GM23248 (cell line): ENCODE results near the gene LHX5. TPM values are rescaled to one million over a fixed set of nuclear protein-coding genes. Genes with fewer than 3 reads are reported as not detected.

Experiments
- DNase-seq: peaks from one replicate; pipeline ENCODE4 v3.0.0-alpha.2; 2015
- H2AFZ ChIP-seq: fragments of 200-600 bp; sonication (generic); 2 replicates; pipeline ENCODE4 v1.6.1; 2016; ENCODE audit warnings: antibody characterized with exemption
- H3F3A ChIP-seq: fragments of 200-600 bp; sonication (generic); 2 replicates; pipeline ENCODE4 v1.6.1; 2016; ENCODE audit warnings: mild to moderate bottlenecking, antibody characterized with exemption, mixed run types; ENCODE audit not compliant: insufficient read depth
- H3K27ac ChIP-seq: fragments of 200-600 bp; sonication (generic); 2 replicates; pipeline ENCODE4 v1.5.1; 2016; ENCODE audit warnings: mild to moderate bottlenecking
- H3K27me3 ChIP-seq: fragments of 200-600 bp; sonication (generic); replicated peaks from 2 replicates; pipeline ENCODE4 v1.6.1; 2016; ENCODE audit warnings: mild to moderate bottlenecking; ENCODE audit not compliant: insufficient read depth
- H3K36me3 ChIP-seq: fragments of 200-600 bp; sonication (generic); 2 replicates; pipeline ENCODE4 v1.6.1; 2016; ENCODE audit warnings: low read depth, mild to moderate bottlenecking
- H3K4me1 ChIP-seq: fragments of 200-600 bp; sonication (generic); 2 replicates; pipeline ENCODE4 v1.6.1; 2016; ENCODE audit warnings: mild to moderate bottlenecking; ENCODE audit not compliant: insufficient read depth
- H3K4me2 ChIP-seq: fragments of 200-600 bp; sonication (generic); one replicate; pipeline ENCODE4 v1.6.1; 2016; ENCODE audit warnings: mild to moderate bottlenecking; ENCODE audit not compliant: unreplicated experiment
- H3K4me3 ChIP-seq: fragments of 200-600 bp; sonication (generic); 2 replicates; pipeline ENCODE4 v1.5.1; 2016; ENCODE audit warnings: mild to moderate bottlenecking
- H3K79me2 ChIP-seq: fragments of 200-600 bp; sonication (generic); 2 replicates; pipeline ENCODE4 v1.6.1; 2016; ENCODE audit warnings: mild to moderate bottlenecking; ENCODE audit not compliant: insufficient read depth
- H3K9ac ChIP-seq: fragments of 200-600 bp; sonication (generic); 2 replicates; pipeline ENCODE4 v1.6.1; 2016; ENCODE audit warnings: mild to moderate bottlenecking
- H3K9me2 ChIP-seq: fragments of 200-600 bp; sonication (generic); 2 replicates; pipeline ENCODE4 v1.6.1; 2016; ENCODE audit warnings: mixed run types, mild to moderate bottlenecking, moderate library complexity; ENCODE audit not compliant: insufficient read depth
- H3K9me3 ChIP-seq: fragments of 200-600 bp; sonication (generic); one replicate; pipeline ENCODE4 v1.6.1; 2017; ENCODE audit warnings: low read depth
- H4K20me1 ChIP-seq: fragments of 200-600 bp; sonication (generic); 2 replicates; pipeline ENCODE4 v1.6.0; 2016; ENCODE audit not compliant: insufficient read depth
- EZH2 ChIP-seq: fragments of 200-600 bp; sonication (generic); IDR thresholded peaks from 2 replicates; pipeline ENCODE4 v1.6.1; 2018; ENCODE audit warnings: antibody characterized with exemption, mild to moderate bottlenecking; ENCODE audit not compliant: insufficient read depth, poor library complexity, severe bottlenecking
- EZH2phosphoT487 ChIP-seq: fragments of 200-600 bp; sonication (generic); IDR thresholded peaks from 2 replicates; pipeline ENCODE4 v1.6.1; 2018; ENCODE audit warnings: antibody characterized with exemption, moderate library complexity, mild to moderate bottlenecking, low read depth; ENCODE audit not compliant: insufficient read depth
- WGBS, 2 experiments: methylation state at CpG; one replicate each; pipeline ENCODE4 v1.1.6; 2015 to 2017; ENCODE audit warnings: low lambda C conversion rate in 2 of 2, low coverage in 1 of 2; ENCODE audit errors: missing lambda C conversion rate in 2 of 2; 5-methylcytosine and 5-hydroxymethylcytosine counted together
- in situ Hi-C: fragments of 300-500 bp; cut with MboI; formaldehyde crosslinking; loops from 2 replicates; pipeline ENCODE4 v1.15.0; 2020
- polyA plus RNA-seq: library from polyadenylated mRNA; unstranded; fragments of >200 nt; fragmentation: Nextera tagmentation; extraction: Ambion mirVana; gene quantifications from 2 replicates; pipeline ENCODE4 v1.2.1, GENCODE V29; 2016
- total RNA-seq: library from RNA; depleted of rRNA; stranded (reverse); fragments of >200 nt; shearing (Covaris generic); gene quantifications from 2 replicates; pipeline ENCODE4 v1.2.3, GENCODE V29; 2014

The LHX5 gene
- total and polyA plus RNA-seq, 2 experiments from 2014 or later = not detected

- Histone ChIP-seq H3K4me1 (no peaks in the 10 kb centered on the region), H3K9ac (no peak overlapping the region), H3F3A (no peaks in the 10 kb centered on the region), H3K4me2 (no peak overlapping the region), H3K27me3 (peaks cover 93% of the 10 kb centered on the region), H2AFZ (no peak overlapping the region), H3K79me2 (no peaks in the 10 kb centered on the region), H3K36me3 (no peaks in the 10 kb centered on the region), H4K20me1 (no peaks in the 10 kb centered on the region), H3K9me2 (no peaks in the 10 kb centered on the region), H3K4me3 (no peak overlapping the region), H3K27ac (no peak overlapping the region), H3K9me3 (no peaks in the 10 kb centered on the region)
- in situ Hi-C loops = loop anchor here (25.0 kb wide), 1 partner anchor 438 kb away; no protein-coding TSS in a partner anchor
- TF ChIP-seq EZH2 = peak; percentile 1
- TF ChIP-seq EZH2phosphoT487 = no peak
- WGBS, 2 experiments = 0 to 3% methylated on average over 9 of the region's 9 CpGs
- no peak for DNase-seq
These were observed 2.3 kb upstream of the LHX5 start for GRCh38 chr12:113473942-113474341.

GRCh38 chr12:113473400-113473799 is 1.7 kb upstream of the LHX5 start:
- peaks cover 93% of the 10 kb centered on the region for H3K27me3 ChIP-seq
- 3 to 7% methylated on average over 6 of the region's 6 CpGs for WGBS, 2 experiments
- in situ Hi-C loops = loop anchor here (25.0 kb wide), 1 partner anchor 439 kb away; no protein-coding TSS in a partner anchor
- TF ChIP-seq EZH2 (peak; percentile 72), EZH2phosphoT487 (no peak)
- no peak overlapping the region for H3K27ac ChIP-seq
- no peak overlapping the region for H3K4me3 ChIP-seq
- H3F3A ChIP-seq = no peaks in the 10 kb centered on the region
- H3K9me3 ChIP-seq = no peaks in the 10 kb centered on the region
- no peaks in the 10 kb centered on the region for H4K20me1 ChIP-seq
- H3K4me2 ChIP-seq = no peak overlapping the region
- H3K9me2 ChIP-seq = no peaks in the 10 kb centered on the region
- no peaks in the 10 kb centered on the region for H3K79me2 ChIP-seq
- no peaks in the 10 kb centered on the region for H3K36me3 ChIP-seq
- no peak overlapping the region for H3K9ac ChIP-seq
- H2AFZ ChIP-seq = no peak overlapping the region
- H3K4me1 ChIP-seq = no peaks in the 10 kb centered on the region
- no peak for DNase-seq

GRCh38 chr12:113472191-113473121 is 785 bp upstream of the LHX5 start:
- Histone ChIP-seq H2AFZ (no peak overlapping the region), H3K36me3 (no peaks in the 10 kb centered on the region), H3K4me2 (no peak overlapping the region), H4K20me1 (no peaks in the 10 kb centered on the region), H3K4me3 (no peak overlapping the region), H3K27me3 (peaks cover 93% of the 10 kb centered on the region), H3K27ac (no peak overlapping the region), H3K9me2 (no peaks in the 10 kb centered on the region), H3K4me1 (no peaks in the 10 kb centered on the region), H3K9ac (no peak overlapping the region), H3F3A (no peaks in the 10 kb centered on the region), H3K79me2 (no peaks in the 10 kb centered on the region), H3K9me3 (no peaks in the 10 kb centered on the region)
- 2 to 4% methylated on average over 42 to 51 of the region's 51 CpGs for WGBS, 2 experiments
- TF ChIP-seq EZH2phosphoT487 (no peak), EZH2 (peak; percentile 46)
- no peak for DNase-seq
- in situ Hi-C loops = loop anchor here (25.0 kb wide), 1 partner anchor 440 kb away; no protein-coding TSS in a partner anchor

- Histone ChIP-seq H3F3A (no peaks in the 10 kb centered on the region), H3K9me2 (no peaks in the 10 kb centered on the region), H3K9me3 (no peaks in the 10 kb centered on the region), H3K4me3 (no peak overlapping the region), H2AFZ (no peak overlapping the region), H3K27ac (no peak overlapping the region), H3K4me2 (no peak overlapping the region), H4K20me1 (no peaks in the 10 kb centered on the region), H3K27me3 (peaks cover 100% of the 10 kb centered on the region), H3K9ac (no peak overlapping the region), H3K4me1 (no peaks in the 10 kb centered on the region), H3K36me3 (no peaks in the 10 kb centered on the region), H3K79me2 (no peaks in the 10 kb centered on the region)
- 3 to 4% methylated on average over 50 to 53 of the region's 53 CpGs for WGBS, 2 experiments
- TF ChIP-seq EZH2 = no peak
- 0 out of 2 replicates have a peak, but pooled peaks have one; percentile 6 for TF ChIP-seq EZH2phosphoT487
- DNase-seq = no peak
- in situ Hi-C loops = loop anchor here (25.0 kb wide), 1 partner anchor 441 kb away; no protein-coding TSS in a partner anchor
These were observed 626 bp downstream of the LHX5 start for GRCh38 chr12:113470871-113471618.
